Measurements from ENCODE around the gene CABP7.

The CABP7 gene

DNA sequence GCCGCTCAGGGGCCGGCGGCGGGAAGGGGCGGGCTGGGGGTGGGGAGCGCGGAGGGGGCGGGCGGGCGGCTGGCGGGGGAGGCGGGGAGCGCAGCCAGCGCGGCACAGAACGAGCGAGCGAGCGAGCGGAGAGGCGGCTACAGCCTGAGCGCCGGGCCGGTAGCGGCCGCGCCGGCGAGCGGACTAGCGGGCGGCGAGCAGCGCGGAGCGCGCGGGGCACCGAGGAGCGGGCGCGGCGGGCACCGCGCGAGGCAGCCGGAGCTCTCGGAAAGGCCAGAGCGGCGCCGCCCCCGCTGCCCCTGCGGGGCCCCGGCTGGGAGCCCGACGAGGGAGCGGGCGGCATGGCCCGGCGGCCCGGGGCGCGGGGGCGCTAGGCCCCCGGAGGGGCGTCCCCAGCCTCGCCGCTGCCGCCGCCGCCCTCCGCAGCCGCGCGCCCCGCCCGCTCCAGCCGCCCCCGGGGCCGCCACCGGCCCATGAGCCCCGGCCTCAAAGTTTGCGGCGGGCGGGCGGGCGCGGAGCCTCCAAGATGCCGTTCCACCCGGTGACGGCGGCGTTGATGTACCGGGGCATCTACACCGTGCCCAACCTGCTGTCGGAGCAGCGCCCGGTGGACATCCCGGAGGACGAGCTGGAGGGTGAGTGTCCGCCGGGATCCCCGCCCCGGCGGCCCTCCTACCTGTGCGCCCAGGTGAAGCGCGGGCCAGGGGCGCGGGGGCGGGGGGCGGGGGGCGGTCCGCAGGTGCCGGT is at the start of gene CABP7:
Gene CABP7 (plus strand): TSS at position 105 of the 747 bp plus-strand sequence. CDS start 422 bp downstream, at position 527.
- no peak for DNase-seq (ENCODE audit: low spot score)

DNA sequence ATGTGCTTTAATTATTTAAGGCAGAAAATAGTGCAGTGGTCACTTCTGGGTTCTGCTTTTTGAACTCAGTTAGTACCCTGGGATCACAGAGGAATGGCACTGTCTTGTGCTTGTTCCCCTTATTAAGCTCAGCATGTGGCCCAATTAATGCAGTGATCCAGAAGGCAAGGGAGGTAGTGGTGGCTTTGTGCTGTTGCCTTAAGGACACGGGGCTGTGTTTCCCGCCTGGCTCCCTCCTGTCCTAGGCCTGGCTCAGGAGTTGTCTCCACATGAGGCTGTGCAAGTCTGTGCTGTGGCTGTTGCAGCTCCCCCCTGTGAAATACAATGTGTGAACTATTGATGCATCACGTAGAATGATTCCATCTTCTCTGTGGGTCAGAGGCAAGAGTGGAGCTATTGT is 49.2 kb upstream of the CABP7 start:
- DNase-seq (ENCODE audit: low spot score) = no peak

DNA sequence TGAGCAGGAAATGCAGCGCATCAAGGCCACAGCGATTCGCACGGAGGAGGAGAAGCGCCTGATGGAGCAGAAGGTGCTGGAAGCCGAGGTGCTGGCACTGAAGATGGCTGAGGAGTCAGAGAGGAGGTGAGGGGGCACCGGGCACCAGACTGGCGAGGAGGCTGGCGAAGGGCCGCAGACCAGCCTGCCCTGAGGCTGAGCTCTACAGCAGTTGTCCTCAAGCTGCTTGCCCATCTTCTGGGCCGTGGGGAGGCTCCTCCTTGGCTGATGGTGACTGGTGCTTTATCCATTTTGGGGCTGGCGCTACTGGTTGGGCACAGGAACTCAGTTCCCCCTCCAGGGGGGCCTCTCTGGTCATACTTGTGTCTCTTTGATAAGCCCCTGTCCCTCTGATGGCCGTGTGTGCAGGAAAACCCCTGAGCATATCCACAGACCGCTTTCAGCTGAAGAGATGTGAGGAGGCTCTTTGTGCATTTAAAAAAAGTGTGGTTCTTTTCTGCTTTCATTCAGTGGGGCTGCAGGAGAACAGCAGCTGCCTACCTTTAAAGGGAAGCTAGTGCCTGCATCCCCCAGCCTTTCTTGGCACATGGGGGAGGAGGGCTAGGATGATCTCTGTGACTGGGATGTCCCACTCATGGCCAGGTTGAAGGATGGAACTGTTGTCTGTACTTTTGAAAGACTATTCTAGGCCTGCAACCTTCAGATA is 46.3 kb upstream of the CABP7 start:
- DNase-seq (ENCODE audit: low spot score) = no peak

DNA sequence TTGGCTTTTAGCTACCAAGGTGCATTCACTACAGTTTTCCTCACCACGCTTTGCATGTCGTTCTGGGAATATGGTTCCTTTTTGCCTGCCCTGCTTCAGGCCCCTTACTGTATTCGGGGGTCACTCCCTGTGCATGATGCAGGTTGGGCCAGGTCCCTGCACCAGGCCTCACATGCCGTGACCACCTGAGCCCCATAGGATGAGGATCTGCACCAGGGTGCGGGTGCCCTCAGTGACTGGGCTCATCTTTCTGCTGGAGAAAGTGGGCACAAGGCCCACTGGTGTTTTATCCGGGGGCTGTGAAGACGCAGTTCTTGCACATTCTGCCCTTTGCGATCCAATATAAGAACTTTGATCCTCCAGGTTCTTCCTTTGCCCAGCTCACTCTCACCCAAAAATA is 45.7 kb upstream of the CABP7 start:
- DNase-seq (ENCODE audit: low spot score) = no peak

DNA sequence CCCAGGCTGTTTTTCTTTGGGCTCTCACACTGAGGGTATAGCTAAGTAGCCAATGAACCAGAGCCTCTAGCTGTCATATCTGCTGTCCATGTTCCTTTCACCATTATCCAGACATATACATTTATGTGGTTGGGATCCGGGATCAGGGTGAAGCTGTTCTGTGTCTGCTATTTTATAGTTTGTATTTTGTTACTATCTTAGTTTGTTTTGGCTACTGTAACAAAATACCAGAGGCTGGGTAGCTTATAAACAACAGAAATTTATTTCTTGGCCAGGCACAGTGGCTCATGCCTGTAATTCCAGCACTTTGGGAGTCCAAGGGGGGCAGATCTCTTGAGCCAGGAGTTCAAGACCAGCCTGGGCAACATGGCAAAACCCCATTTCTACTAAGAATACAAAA is 40.5 kb upstream of the CABP7 start:
- no peak for DNase-seq (ENCODE audit: low spot score)

DNA sequence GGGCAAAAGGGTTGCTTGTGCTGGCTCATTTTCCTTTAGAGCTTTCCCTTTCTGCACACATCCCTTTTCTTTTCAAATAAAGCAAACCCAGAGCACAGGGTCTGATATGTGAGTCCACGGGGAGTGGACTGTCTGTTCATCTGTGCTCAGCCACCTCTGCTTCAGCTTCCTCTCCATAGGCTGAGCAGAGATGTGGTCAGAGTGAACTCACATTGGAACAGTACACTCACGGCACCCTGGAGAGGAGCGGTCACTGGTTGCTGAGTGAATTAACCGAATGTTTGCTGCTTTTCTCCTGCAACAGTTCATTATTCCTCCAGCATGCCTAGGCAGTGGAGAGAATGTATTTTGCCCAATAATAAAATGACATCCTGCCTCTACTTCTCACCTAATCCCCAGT is 36.3 kb upstream of the CABP7 start:
- DNase-seq (ENCODE audit: low spot score) = no peak

DNA sequence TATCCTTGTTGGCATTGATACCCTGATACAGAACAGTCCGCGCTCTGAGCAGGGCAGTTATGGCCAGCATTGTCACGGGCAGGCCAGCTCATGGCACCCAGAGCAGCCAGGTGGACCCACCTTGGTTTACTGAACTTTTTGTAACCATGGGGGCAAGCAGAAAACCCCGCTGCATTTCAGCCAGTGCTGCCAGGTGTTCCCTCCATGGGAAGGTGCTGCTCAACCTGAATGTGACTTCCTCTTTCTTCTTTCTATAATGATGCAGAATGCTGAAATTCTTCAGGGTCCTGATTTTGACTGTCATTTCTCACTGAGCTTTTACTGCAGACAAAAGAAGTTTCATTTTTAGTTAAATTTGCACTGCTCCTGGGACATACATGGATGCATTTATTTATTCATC is 35.6 kb upstream of the CABP7 start:
- no peak for DNase-seq (ENCODE audit: low spot score)

DNA sequence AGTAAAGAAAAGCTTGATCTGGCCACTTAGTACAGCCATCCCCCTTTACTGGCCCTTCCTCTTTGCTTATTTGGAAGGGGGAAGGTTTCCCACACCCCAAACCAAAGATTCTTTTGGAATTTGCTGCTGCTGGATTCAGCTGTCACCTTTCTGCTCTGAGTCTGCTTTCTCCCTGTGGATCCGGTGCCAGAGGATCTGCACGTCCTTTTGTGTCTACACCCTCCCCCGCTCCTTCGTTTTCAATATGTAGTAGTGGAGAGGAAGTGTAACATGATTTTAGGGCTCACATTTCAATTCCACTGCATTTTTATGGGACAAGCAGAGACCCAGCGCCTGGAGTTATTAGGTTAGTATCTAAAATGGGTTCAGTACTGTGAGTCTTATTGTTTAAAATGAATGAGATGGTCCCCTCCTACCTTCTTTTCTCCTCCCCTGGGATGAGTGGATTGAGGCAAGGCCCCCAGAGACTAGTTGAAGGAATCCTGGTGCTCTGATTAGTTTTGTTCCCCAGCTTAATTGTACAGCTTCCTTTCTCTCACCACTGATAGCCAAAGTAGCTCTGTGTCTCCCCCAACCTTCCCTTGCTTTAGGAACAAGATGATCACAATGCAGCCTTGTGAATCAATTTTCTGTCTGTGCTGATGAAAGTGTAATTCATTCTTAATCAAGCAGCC is 30.5 kb upstream of the CABP7 start:
- DNase-seq (ENCODE audit: low spot score) = no peak

DNA sequence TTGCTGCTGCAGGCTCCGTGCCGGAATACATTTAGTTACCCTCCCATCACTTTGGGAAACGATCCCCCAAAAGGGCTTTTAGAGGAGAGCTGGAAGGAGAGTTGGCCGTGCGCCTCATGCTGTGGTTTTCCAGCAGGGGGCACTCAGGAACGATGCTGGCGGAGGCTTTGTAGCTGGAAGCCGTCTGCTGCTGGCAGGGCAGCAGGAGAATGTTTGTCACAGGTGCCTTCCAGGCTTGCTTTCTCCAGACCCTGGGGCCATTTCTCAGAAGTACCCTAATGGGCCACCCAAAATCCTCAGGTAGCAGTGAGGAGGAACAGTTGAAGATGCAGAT is 30.0 kb upstream of the CABP7 start:
- DNase-seq (ENCODE audit: low spot score) = no peak

DNA sequence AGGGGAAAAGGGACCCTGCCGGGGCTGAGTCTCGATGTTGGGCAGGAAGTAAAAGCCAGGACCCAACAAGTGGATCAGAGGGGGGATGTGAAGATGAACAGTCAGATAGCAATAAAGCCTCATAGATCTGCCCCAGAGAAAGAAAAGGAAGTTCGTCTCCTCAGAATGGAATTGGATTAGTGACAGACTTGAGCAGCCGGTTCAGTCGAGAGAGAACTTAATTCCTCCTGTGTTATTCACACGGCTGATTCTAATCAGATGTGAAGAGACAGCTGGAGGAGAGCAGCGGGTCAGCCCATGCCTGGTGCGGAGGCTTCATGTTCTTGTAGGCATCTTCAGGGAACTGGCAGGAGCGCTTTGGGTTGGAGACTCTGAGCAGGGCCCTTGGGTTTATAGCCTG is 29.3 kb upstream of the CABP7 start:
- no peak for DNase-seq (ENCODE audit: low spot score)

DNA sequence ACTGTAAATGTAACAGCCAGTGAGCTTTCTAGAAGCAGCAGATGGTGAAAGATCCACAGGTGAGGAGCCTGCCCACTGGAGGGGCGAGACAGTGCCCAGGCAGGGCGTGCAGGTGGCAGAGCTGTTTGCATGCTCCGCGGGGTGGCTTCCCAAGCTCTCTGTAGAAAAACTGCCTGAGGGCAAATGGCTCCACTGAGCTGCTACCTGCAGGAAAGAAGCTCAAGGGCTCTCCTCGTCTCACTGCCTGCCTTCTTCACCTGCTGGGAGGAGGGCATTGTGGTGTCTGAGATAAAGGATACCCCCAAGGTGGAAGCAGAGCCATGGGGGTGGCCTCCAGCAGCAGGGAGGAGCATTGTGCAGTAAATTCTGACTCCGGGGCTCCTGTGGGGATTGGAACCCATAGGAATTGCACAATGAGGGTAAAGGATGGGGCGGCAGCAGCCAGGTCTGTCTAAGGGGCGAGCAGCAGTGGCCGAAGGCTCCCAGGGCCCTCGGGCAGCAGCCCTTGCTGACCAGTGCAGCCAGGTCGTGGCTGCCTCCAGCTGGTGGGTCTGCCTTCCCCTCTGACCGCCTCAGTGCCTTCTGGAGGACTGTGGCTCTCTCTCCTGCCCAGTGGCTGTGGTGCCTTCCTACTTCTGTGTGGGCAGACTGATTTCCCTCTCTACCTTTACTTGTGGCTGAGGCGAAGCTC is 28.0 kb upstream of the CABP7 start:
- no peak for DNase-seq (ENCODE audit: low spot score)

DNA sequence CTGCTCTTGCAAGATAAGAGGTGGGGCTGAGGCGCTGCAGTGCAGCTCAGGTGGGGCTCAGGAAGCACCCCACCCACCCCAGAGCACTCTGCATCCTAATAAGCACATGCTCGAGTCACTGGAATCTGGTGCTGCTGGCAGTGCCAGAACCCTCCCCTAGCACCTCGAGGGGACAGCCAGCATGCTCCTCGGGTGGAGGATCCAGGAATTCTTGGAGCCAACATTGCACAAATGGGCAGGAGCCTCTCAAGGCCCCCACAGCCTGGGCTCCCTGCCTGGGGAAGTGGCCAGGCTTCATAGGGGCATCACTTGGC is 27.5 kb upstream of the CABP7 start:
- no peak for DNase-seq (ENCODE audit: low spot score)

DNA sequence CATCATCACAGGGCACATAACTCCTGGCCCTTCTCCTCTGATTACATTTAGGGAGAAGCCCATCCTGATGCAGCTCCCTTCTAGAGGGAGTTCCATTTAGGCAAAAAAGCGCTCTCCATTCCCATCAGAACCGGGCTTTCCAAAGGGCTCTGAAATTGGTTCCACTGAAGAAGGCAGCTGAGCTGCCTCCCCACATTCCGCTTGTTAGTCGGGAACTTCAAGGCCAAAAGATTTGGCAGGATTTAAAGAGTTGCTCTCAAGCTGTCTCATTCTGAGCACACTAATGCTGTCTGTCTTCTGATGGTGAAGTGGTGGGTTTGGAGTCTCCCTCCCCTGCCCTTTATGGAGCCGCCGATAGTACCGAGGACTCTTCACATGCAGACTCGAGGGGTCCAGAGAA is 26.6 kb upstream of the CABP7 start:
- no peak for DNase-seq (ENCODE audit: low spot score)

DNA sequence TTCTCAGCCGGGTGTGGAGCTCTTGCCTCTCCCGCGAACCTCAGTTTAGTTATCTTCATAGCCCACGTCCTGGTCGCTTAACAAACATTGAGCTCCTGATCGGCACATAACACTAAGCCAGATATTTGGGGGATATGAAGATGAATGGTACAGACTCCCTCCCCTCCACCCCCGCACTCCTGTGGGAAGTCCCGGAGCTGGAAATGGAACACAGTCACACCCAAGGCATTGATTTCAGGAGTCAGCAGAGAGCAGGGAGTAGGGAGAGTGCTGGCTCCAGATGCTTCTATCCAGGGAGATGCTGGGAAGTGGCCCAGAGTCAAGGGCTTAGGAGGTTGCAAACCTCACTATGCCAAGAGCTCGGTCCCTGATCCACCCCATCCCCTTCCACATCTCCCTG is 26.1 kb upstream of the CABP7 start:
- DNase-seq (ENCODE audit: low spot score) = no peak

DNA sequence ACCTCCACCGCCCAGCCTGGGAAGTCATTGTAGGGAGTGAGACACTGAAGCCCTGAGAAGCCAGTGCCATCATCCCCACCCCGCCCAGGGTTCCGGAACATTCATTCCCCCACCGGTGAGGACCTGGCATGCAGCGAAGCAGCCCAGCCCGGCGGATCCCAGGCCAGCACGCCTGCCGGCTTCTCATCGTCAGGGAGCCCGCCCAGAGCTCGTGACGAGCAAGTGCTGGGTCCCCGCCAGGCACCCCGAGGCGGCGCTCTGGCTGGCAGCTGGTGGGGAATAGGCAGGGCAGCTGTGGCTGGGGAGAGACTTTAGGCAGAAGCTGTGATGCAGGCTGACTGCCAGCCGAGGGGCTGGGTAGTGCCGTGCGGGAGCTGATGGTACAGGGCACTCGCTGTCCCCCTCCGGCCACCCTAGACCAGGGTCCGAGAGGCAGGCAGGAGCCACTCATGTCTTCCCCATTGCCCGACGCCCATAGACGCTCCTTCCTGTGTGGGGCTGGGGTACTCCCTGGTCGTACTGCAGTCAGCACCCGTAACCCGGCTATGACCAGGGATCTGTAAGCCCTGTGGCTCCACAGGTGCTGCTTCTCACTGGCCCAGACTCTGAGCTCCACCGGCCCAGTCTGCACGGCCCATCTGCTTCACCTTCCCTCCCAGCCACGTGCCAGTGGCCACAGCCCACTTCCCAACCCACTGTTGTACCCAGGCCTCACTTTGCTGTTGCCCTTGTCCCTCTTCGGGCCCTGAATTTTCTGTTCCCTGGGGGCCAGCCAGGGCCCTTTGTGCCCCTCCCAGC is 24.5 kb upstream of the CABP7 start:
- DNase-seq (ENCODE audit: low spot score) = no peak

DNA sequence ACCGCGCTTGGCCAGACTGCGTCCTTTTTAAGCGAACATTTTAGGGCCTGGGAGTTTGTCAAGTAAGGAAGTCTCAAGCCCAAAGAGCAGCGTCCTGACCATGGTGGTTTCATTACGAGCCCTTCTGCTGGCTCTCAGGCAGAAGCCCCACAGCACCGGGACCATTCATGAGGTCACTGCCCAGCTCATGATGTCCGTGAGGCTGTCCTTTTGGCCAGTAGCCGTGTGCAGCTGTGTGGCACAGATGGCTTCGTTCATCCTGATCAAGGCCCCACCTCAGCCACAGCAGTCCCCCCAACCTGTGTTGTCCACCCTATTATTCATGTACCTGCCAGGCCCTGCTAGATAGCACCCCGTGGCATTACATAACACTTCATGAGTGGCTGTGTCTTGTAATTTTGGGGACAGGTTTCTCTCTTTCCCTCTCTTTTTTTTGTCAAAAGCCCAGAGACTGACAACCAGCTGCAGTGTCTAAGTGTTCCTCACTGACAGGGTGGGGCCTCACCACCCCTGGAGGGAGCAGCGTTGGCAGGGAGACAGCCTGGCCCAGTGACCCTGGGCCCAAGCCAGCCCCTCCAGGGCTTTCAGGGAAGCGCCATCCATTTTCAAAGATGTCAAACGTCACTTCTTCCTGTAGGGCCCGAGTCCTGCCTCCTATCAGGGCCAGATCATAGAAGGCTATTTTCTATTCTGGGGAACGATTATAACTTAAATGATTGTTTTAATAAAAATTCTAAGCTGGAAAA is 21.8 kb upstream of the CABP7 start:
- no peak for DNase-seq (ENCODE audit: low spot score)

DNA sequence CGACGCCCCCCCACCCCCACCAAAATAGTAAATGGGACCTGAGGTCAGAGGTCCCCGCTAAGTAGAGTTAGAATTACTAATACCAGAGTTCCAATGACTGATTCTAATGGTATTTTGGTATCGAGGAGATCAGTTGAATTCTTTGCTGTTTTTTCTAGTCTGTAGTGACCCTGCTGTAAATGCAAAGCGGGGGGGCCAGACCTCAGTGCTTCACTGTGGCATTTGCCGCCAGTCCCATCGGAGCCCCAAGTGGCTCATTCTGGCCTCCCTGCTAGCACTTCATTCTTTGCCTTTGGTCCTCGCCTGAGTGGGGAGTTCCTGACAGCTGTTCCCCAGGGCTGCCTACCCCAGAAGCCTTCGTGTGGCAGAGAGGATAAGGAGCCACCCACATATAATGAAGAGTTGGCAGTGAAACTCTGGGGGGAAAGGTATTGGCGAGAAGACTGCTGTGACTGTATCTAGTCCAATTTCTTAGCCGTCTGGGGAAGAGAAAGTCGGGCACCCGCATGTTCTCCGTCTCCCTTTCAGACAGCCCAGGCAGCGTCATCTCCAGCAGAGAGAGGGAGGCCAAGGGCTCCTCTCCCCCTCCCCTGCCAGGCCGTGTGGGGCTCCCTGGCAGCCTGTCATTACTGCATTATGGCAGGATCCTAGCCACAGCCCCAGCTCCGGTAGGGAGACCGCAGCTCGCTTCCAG is 19.4 kb upstream of the CABP7 start:
- DNase-seq (ENCODE audit: low spot score) = no peak

DNA sequence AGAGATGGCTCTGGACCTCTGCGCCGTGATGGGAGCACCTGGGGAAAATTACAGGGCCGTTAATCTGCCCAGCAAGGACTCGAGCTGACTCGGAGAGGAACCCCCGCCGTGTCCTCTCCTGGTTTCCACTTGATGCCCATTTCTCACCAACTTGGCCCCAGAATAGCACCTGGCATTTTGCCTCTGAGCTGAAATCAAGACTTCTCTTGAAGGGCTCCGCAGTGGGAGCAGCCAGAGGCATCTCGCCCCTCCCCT is 19.0 kb upstream of the CABP7 start:
- no peak for DNase-seq (ENCODE audit: low spot score)

DNA sequence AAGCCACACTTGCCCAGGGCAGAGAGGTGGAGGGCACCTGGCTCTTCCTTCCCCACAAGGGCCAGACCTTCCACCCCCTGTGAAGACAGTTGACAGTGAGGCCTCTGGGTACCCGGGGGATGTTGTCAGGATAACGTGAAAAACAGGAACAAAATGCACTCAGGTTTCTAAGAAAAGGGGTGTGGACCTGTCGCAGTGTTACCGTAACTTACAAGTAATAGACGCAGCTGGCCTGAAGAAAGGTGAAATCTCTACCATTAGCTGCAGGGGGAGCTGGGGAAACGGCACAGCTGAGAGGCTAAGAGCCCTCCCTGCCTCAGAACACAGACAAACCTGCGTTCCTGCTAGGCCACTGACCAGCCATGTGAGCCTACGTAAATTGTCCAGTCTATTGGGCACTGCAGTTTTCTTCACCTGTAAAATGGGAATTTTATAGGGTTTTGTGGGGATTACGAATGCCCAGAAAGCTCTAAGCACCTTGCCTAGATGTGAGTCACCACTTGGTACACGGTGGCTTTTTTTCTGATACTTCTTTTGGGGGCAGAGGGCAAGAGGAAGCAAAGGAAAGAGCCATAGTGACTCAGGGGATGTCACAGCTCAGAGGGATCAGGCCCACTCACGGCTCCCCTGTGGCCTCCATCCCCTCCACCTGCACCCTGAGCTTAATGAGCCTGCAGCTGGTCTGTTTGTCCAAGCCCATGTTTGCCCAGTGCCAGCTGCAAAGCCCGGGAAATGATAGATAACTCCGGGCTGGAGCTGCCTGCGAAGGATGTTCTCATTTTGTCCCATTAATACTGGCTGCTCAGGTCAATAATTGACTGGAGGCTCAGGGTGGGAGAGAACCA is 18.4 kb upstream of the CABP7 start:
- no peak for DNase-seq (ENCODE audit: low spot score)
